GM21737 (cell line): ENCODE measurements around the gene SYMPK.

Source experiments
- ATAC-seq: cut with Tn5 transposase; IDR thresholded peaks from one replicate; pipeline ENCODE4 v1.9.1; 2021; ENCODE audit warnings: mild to moderate bottlenecking, moderate library complexity; ENCODE audit not compliant: unreplicated experiment

The SYMPK gene

GRCh38 chr19:45768655-45768983, 94.3 kb downstream of the SYMPK start:
- ATAC-seq: no peak

- no peak for ATAC-seq
Observed at GRCh38 chr19:45767881-45768654, 94.9 kb downstream of the SYMPK start.

GRCh38 chr19:45767410-45767880, 95.5 kb downstream of the SYMPK start:
- ATAC-seq: no peak

- no peak for ATAC-seq
Observed at GRCh38 chr19:45766869-45767346, 96.0 kb downstream of the SYMPK start.

- ATAC-seq: no peak
Observed at GRCh38 chr19:45766296-45766868, 96.6 kb downstream of the SYMPK start.

- ATAC-seq: no peak
Observed at GRCh38 chr19:45765702-45766295, 97.1 kb downstream of the SYMPK start.
